PFSK-1 (cell line): ENCODE measurements around the gene EGFL8.

Experiments
- TAF1 ChIP-seq: IDR thresholded peaks from 2 replicates; pipeline ENCODE4 v1.6.1; 2012; ENCODE audit warnings: low read length, control low read depth, borderline replicate concordance; ENCODE audit not compliant: insufficient read depth
- TF ChIP-seq, protein P1 (sequence below), 2 experiments: IDR thresholded peaks; 2 replicates each; pipeline versions ENCODE4 v1.6.1 to v1.8.0; 2011 to 2012; ENCODE audit warnings: low read depth in 2 of 2, low read length in 2 of 2, control low read depth in 1 of 2, inconsistent platforms in 1 of 2, mild to moderate bottlenecking in 1 of 2, moderate library complexity in 1 of 2; ENCODE audit not compliant: insufficient read depth in 1 of 2

DNA sequence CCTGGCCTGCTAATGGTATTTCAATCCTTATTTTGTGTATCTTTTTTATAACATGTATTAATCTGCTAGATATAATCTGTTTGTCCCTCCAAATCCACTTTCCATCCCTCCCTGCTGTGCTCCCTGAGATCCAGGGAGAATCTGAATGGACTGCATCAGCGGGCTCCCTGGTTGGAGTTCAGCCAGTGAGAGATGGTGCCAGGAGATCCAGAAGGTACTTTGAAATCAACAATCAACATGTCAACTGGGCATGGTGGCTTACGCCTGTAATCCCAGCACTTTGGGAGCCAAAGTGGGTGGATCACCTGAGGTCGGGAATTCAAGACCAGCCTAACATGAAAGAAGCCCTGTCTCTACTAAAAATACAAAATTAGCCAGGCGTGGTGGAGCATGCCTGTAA lies 40.7 kb upstream of the EGFL8 start:
- TF ChIP-seq TAF1, result no peak
- TF ChIP-seq, protein P1, sequence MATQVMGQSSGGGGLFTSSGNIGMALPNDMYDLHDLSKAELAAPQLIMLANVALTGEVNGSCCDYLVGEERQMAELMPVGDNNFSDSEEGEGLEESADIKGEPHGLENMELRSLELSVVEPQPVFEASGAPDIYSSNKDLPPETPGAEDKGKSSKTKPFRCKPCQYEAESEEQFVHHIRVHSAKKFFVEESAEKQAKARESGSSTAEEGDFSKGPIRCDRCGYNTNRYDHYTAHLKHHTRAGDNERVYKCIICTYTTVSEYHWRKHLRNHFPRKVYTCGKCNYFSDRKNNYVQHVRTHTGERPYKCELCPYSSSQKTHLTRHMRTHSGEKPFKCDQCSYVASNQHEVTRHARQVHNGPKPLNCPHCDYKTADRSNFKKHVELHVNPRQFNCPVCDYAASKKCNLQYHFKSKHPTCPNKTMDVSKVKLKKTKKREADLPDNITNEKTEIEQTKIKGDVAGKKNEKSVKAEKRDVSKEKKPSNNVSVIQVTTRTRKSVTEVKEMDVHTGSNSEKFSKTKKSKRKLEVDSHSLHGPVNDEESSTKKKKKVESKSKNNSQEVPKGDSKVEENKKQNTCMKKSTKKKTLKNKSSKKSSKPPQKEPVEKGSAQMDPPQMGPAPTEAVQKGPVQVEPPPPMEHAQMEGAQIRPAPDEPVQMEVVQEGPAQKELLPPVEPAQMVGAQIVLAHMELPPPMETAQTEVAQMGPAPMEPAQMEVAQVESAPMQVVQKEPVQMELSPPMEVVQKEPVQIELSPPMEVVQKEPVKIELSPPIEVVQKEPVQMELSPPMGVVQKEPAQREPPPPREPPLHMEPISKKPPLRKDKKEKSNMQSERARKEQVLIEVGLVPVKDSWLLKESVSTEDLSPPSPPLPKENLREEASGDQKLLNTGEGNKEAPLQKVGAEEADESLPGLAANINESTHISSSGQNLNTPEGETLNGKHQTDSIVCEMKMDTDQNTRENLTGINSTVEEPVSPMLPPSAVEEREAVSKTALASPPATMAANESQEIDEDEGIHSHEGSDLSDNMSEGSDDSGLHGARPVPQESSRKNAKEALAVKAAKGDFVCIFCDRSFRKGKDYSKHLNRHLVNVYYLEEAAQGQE (IDR thresholded peaks at IDR 0.05; ENCODE audit: insufficient read depth in 1 of 2, low read depth in 2 of 2, low read length in 2 of 2), result no peak
